Posterior cingulate gyrus (tissue), 11 donors: ENCODE results near the gene TCTN2.

Experiments
- DNase-seq, 10 donors: peaks; one replicate each; pipeline versions ENCODE4 v3.0.0 to v3.0.0-alpha.2; 2020 to 2021; ENCODE audit warnings: mixed read lengths in 3 of 10
- intact Hi-C: fragments of 100-400 bp; cut with DNase I; formaldehyde crosslinking; loops from one replicate; pipeline ENCODE4 v1.15.1; 2023

Gene TCTN2

DNA sequence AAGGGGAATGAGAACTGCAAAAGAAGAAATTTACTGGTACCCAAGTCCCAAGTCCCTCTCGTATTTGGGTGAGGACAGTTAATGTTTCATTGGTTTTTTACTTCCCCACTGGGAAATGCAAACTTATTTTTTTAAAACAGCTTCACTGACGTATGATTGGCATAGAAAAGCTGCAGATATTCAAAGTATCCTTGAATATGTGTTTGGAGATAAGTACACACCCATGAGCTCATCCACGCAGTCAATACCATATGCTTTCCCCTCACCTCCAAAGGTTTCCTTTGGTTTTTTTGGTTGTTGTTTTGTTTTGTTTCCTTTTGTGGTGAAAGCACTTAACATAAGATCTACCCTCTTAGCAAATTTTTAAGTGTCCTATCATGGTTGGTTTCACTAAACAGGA lies 13.1 kb downstream of the TCTN2 start:
- no peak for DNase-seq
- intact Hi-C loops, result no loop called here

DNA sequence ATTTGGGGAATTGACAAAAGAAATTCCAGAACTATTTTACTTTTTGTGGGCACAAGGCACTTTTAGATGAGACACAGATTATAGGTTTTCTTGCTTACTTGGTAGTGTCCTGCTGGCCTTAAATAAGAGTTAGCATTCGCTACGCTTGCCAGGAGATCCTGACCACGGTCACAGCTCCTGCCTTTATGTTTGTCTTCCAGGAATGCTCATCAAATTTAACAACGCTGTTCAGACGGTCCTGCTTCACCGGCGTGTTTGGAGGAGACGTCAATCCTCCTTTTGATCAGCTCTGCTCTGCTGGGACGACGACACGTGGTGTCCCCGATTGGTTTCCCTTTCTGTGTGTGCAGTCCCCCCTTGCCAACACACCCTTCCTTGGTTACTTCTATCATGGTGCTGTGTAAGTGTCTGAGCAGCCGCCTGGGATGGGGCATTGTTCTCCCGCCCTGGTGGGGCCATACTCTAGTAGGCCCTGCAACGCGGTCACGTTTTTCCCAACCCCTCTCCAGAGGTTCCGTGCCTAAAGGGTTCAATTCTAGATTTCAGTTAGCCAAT lies 15.8 kb downstream of the TCTN2 start:
- intact Hi-C loops, result no loop called here
- DNase-seq, result peak in 1 of 10 donors; percentile 69

DNA sequence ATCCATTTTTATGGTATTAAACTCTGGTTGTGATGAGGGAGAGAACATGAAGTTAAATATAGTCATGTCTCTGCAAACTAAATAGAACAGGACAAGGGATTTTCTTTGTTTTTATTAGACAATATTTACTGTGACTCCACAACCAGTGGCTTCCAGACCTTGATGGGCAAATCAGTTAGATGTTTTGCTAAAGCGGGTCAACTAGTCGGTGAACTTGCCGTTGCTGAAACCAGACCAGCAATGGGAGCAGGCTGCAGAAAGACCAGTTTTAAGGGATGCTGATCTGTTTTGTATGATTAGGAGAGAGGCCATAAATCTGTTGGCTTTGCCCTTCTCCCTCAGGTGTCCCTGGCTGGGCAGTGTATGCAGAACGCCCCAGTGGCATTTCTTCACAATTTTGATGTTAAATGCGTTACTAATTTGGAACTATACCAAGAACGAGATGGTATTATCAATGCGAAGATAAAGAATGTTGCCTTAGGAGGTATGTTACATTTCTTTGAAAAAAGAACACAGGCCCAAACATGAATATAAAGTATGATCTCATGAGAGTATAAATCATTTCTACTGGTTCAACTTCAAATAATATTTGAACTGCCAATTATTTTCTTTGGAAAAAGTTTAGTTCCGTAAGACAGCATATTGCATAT lies 19.4 kb downstream of the TCTN2 start:
- intact Hi-C loops, result no loop called here
- DNase-seq, result no peak

DNA sequence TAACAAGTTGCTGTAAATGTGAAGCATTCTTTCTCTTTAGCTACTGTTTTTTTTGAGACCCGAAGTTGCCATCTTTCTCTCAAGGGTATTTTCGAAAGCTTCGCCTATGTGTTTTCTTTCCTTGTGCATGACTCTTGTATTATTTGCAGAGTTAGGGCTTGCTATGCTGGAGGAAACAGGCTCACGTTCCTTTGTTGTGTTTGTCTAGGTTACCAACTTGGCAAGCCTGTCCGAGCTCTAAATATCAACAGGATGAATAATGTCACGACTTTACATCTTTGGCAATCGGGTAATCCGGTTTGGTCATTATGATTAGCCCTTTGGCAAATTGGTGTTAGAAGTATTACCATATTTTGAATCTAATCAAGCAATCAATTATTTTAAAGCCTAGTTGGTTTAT lies 25.3 kb downstream of the TCTN2 start:
- DNase-seq, result no peak

DNA sequence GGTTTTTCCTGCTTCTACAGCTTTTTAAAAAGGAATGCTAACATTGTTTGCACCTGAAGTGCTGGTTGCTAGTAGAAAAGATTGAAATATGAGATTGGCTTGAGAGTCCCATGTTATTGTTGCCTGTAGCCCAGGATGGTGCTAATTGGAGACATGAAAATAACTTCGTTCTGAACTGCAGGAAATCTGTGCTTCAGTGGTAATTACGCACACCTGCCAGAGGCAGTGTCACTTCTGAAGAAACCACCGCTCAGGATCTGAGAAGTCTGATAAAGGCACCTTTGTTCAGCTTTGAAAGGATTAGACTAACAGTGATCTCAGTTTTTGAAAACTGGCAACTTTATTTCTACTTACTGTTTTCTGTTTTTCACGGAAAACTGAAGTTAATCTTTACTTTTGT lies 25.7 kb downstream of the TCTN2 start:
- no peak for DNase-seq
- intact Hi-C loops, result no loop called here

More for the DNA sequence above, 25.3 kb downstream of the TCTN2 start:
- intact Hi-C loops, result no loop called here

DNA sequence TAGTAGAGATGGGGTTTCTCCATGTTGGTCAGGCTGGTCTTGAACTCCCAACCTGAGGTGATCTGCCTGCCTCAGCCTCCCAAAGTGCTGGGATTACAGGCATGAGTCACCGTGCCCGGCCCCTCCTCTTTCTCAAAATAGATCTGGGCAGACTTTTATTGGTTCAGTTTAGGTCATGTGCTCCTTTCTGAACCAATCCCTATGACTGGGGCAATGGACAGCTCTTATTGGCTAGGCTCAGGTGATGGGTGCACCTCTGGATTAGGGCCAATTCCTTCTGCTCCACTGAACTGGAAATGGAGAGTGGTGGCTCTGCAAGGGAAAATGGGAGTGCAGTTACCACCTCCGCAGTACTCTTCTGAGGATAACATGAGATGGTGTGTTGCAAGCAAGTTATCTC lies 35.0 kb downstream of the TCTN2 start:
- no peak for DNase-seq
- intact Hi-C loops, result loop anchor here (5.0 kb wide), 1 partner anchor 34 kb away; the partner anchor contains the start of gene TCTN2

DNA sequence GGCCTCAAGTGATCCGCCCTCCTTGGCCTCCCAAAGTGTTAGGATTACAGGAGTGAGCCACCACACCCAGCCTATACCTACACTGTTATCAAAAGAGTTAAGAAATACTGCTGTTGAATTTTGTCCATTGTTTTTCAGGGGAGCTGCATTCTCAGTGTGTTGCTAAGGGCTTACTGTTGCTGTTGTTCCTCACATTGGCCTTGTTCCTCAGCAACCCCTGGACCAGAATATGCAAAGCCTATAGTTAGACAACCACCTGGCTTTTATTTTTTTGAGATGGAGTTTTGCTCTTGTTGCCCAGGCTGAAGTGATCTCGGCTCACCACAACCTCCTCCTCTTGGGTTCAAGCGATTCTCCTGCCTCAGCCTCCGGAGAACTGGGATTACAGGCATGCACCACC lies 36.6 kb downstream of the TCTN2 start:
- intact Hi-C loops, result loop anchor here (5.0 kb wide), 1 partner anchor 35 kb away; the partner anchor contains the start of gene TCTN2
- DNase-seq, result no peak

DNA sequence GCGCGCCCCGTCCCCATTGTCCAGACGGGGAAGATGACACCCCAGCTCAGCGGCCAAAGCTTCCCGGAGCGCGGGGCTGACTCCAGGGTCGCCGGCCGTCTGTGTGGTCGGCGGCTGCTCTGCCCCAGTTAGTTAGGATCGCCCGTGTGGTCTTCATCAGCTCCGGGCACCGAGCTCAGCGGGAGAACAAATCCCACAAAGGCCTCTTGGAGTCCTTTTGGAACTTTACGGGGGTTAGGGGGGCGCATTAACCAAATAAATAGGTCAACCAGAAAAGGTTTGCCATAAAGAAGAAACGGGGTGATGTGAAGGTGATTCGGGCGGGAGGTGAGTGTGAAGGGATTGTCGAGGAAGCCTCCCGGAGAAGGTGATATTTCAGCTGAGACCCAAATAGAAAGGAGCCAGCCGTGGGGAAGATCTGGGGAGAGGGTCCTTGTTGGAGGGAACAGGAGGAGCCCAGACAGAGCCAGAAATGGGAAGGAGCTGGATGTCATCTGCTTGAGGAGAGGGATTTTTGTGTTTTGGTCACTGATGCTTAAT lies 41.9 kb downstream of the TCTN2 start:
- DNase-seq, result no peak
- intact Hi-C loops, result no loop called here

DNA sequence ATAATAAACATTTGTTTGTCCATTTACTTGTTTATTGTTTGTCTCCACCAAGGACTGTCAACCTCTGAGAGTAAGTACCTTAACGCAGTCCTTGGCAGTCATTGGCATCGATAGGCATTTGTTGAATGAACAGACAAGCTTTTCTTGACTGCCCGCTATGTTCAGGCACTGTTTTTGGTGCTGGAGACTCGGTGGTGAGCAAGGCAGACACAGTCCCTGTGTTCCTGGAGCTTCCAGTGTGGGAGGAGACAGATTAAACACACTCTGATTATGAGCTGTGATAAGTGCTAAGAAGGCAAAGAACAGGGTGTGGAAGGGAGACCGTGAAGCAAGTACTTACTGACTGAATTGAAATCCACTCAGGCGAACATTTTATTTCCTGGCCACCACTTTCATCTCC lies 42.5 kb downstream of the TCTN2 start:
- intact Hi-C loops, result no loop called here
- peak in 1 of 10 donors; percentile 34 for DNase-seq

DNA sequence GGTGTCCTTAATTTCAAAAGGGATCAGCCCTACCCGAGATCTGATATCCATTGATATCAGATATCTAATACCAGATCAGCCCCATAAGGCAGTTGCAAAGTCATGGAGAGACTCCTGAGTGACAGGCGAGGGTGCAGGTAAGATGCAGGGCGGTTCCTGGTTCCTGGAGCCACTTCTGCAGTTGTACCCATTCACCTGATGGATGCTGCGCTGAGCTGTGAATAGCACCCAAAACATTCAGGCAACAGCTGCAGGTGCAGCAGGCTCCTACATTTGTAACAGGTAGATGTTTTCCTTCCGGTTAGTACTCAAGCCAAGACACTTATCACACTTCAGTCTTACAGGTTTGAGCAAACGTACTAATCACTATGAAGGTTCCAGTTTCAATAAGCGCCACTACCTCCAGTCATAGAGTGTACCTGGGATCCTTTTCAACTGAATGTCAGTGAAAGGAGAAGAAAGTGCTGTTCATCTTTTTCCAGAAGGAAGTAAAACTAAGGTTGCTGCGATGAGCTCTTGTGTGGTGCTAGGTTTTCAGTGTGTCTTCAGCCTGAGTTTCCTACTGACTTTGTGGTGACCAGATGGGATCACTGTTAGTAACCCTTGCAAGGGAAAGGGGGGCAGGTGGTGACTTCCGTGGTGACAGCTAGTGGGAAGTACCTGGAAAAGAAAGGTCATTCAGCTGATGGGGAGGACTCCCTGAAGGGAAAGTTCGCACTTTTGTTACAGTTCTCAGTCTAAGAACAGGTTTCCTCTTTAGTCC lies 43.1 kb downstream of the TCTN2 start:
- no peak for DNase-seq
- intact Hi-C loops, result no loop called here

DNA sequence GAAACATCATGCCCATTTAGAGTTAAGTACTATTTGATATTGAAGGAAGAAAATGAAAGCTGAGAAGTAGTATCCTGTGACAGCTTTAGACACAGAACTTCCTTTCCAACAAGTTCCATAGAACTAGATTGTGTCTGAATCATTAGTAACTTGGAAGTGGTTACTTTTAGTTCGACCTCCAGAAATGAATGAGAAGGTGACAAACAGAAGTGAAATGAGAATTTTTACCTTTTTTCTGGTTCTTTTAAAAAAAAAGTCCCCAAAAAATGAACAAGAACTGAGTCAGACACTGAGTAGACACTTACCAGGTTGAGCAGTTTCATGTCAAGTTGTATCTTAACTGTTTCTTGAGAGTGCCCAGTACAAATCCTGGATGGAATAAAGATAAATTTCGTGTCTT lies 44.3 kb downstream of the TCTN2 start:
- no peak for DNase-seq
- intact Hi-C loops, result no loop called here

DNA sequence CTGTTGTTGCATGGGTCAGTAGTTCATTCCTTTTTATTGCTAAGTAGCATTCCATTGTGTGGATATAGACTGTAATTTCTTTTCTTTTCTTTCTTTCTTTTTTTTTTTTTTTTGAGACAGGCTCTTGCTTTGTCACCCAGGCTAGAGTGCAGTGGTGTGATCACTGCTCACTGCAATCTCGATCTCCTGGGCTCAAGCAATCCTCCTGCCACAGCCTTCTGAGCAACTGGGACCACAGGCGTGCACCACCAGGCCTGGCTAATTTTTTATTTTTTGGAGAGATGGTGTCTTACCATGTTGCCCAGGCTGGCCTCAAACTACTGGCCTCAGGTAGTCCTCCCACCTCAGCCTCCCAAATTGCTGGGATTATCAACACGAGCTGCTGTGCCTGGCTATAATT lies 46.4 kb downstream of the TCTN2 start:
- peak in 1 of 10 donors; percentile 7 for DNase-seq
- intact Hi-C loops, result no loop called here

DNA sequence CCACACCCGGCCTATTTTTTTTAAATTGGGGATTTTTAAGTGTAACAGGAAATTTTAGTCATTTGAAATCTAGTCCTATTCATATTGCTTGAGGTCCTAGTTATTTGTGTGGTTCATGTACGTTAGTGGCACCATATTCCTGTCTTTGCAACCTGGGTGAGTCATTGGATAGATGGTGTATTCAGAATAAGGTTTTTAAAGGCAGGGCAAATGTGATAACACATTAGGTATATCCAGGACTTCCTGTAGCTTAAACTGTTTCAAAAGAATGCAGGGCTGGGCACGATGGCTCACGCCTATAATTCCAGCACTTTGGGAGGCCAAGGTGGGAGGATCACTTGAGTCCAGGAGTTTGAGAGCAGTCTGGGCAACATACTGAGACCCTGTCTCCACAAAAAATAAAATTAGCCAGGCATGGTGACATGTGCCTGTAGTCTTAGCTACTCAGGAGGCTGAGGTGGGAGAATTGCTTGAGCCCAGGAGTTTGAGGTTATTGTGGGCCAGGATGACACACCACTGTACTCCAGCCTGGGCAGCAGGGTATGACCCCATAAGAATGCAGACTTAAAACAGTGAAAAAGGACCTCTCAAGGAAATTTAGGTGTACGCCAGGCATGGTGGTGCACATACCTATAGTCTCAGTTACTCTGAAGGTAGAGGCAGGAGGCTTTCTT lies 49.4 kb downstream of the TCTN2 start:
- no peak for DNase-seq
- intact Hi-C loops, result no loop called here

DNA sequence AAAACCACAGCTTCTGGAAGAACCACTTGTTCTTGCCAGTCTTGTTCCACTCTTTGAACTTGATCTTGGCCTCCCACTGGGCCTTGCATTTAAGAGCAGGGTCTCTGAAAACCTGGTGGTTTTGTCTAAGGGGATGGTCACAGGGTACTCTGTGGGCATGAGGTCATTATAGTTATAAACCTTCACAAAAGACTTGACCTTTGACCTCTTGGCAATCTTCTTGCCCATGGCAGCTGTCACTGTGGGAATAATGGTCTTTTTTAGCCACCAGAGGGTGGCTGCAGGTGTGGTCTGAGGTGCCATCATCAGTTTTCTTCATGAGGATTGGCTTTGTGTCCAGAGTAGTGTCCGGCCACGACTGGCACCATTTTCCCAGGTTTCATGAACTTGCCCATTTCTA lies 50.3 kb downstream of the TCTN2 start:
- intact Hi-C loops, result no loop called here
- DNase-seq, result no peak

DNA sequence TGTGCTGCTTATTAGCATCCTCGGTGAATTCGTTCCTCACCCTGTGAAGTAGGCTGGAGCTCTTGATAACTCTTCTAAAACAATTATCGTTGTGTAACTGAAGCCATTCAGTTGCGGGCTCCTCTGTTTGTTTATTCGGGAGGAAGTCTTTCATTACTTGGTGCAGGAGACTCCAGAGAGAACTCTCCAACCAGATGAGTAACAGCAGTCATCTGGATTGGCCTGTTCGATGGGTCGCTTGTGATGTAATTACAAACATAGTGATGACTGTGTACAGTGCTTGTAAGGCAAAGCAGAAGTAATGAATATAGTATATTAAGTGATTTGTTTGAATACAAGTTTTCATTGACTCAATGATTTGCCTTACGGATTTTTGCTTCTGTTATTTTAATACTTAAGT lies 52.1 kb downstream of the TCTN2 start:
- intact Hi-C loops, result no loop called here
- DNase-seq, result no peak

DNA sequence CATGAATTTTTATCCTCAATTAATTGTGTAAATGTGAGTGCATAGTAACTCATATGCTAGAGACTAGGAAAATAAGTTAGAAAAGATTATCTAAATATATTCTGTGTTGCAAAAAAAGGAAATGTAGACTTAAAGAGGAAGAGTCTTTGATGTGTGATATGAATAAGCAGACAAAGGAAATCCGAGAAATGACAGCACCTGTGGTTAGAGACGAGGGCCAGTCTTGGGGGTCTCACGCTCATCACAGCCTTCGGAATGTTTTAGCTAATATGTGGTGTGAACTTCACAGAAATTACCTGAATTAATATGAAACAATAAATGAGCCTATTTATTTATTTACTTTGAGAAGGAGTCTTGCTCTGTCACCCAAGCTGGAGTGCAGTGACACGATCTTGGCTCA lies 52.9 kb downstream of the TCTN2 start:
- no peak for DNase-seq
- intact Hi-C loops, result no loop called here

DNA sequence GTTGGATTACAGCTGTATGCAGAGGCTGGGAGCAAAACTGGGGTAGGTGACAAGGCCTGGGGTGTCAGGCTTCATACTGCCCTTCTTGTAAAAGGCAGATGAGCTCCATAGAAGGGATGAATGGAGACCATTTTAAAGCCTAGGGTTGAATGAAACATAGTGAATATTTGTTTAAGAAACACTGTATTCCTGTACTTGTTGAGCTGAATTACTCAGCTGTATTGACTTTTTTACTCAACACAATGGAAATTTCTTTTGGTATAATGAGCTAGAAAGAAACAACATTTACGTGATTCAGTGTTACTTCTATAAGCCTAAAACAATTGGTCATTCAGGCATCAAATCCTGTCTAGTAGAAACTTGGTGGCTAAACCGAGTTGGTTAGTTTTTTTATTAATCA lies 55.3 kb downstream of the TCTN2 start:
- intact Hi-C loops, result no loop called here
- no peak for DNase-seq

DNA sequence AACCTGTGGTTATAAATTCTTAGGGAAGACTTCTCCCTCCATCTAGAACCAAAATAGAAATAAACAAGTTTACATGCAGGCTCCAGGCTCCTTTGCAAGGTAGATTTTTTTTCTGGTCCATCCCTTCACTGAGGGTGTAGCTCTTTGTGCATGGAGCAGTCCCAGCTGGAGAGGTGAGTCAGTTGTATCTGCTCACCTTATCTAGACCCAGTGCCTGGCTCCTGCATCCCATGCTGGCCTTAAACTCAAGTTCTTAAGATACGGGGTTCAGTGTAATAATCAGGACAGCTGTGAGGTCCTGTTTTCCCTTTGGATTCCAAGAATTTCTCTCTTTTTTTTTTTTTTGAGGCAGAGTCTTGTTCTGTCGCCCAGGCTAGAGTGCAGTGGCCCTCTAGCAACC lies 56.0 kb downstream of the TCTN2 start:
- intact Hi-C loops, result no loop called here
- DNase-seq, result no peak

DNA sequence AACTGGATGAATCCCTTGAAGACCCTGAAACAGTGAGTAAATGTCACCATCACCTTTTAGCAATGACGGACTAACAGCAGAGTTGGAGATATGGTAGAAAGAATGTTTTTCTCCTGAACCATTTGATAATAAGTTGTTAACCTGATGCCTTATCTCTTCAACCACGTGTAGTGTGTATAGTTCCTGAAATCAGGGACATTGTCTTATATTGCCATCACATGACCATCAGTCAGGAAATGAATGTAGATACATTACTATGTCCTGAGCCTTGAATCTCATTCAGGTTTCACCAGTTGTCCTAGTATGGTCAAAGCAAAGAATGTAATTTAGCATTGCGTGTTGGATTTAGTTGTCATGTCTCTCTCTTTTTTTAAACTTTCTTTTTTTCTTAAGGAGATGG lies 57.0 kb downstream of the TCTN2 start:
- intact Hi-C loops, result no loop called here
- DNase-seq, result no peak

DNA sequence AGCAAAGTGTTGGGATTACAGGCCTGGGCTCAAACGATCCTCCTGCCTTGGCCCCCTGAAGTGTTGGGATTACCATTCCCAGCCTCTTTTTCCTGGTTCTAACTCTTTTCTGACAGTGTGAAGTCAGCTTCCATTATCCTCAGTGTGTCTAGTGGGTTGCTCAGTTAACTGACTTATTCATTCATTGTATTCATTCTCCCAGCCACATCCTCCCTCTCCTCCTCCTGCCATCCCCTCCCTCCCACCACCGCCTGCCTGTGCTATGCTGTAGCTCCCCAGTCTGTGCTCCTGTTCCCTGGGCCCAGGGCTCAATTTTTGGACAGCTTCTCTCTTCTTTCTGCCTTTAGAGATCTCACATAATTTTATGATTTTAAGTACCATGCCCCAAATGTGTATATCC lies 60.7 kb downstream of the TCTN2 start:
- intact Hi-C loops, result no loop called here
- peak in 1 of 10 donors; percentile 22 for DNase-seq

DNA sequence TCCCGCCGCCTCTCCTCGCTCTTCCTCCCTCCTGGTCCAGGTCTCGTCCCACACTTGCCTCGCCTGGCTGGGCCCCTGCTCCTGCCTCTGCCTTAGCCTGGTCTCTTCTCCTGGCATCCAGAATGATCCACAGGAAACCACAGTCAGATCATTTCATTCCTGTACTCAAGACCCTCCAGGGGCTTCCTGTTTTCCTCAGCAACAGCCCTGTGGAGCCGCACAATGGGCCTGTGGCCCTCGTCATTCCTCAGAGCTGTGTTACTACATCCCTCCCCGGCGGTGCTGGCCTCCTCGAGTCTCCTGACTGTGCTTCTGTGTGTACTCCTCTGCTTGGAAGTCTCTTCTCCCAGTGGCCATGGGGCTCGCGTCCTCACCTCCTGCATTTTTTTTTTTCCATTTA lies 61.3 kb downstream of the TCTN2 start:
- DNase-seq, result peak in 1 of 10 donors; percentile 58
- intact Hi-C loops, result no loop called here
